ENCODE results near the gene CAND2. TPM values are rescaled to one million over a fixed set of nuclear protein-coding genes. Genes with fewer than 3 reads are reported as not detected.

CAND2 gene
- polyA plus RNA-seq, 1 of the 3 experiments (the other 2 are of a cell fraction), result 1.5 TPM

- no peaks in the 10 kb centered on the region for H3K9me2 ChIP-seq
- H3K4me1 ChIP-seq (ENCODE audit: control insufficient read depth in 1 of 2, insufficient read depth in 2 of 2, low read depth in 1 of 2, low read length in 1 of 2), result peaks cover 0 to 12% of the 10 kb centered on the region in 2 experiments; a peak in 1 of 4 replicates
- no peaks in the 10 kb centered on the region for H4K20me1 ChIP-seq (ENCODE audit: insufficient read depth)
- DNase-seq, result no peak
- no peak for TF ChIP-seq EZH2phosphoT487 (IDR thresholded peaks at IDR 0.05; ENCODE audit: borderline replicate concordance, low read depth)
- TF ChIP-seq REST (IDR thresholded peaks at IDR 0.05; ENCODE audit: low read depth, low read length), result no peak
- no peak for TF ChIP-seq TAF1 (IDR thresholded peaks at IDR 0.05; ENCODE audit: borderline replicate concordance, low read depth, low read length)
- no peak for TF ChIP-seq RXRA (IDR thresholded peaks at IDR 0.05; ENCODE audit: borderline replicate concordance, low read depth)
- TF ChIP-seq MXI1 (IDR thresholded peaks at IDR 0.05; ENCODE audit: low read depth, low read length), result no peak
- TF ChIP-seq FOXJ3 (CRISPR knock-in tag; IDR thresholded peaks at IDR 0.05), result no peak
- TF ChIP-seq EP300 (IDR thresholded peaks at IDR 0.05; ENCODE audit: borderline replicate concordance in 1 of 2, low read depth in 1 of 2, low read length in 1 of 2), result no peak
- TF ChIP-seq, protein P1, sequence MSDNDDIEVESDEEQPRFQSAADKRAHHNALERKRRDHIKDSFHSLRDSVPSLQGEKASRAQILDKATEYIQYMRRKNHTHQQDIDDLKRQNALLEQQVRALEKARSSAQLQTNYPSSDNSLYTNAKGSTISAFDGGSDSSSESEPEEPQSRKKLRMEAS (IDR thresholded peaks at IDR 0.05; ENCODE audit: low read depth), result no peak
- no peak for TF ChIP-seq MEF2A (IDR thresholded peaks at IDR 0.05; ENCODE audit: borderline replicate concordance, low read depth)
- TF ChIP-seq CHD2 (IDR thresholded peaks at IDR 0.05; ENCODE audit: low read length, partially characterized antibody), result no peak
- TF ChIP-seq, protein P2, sequence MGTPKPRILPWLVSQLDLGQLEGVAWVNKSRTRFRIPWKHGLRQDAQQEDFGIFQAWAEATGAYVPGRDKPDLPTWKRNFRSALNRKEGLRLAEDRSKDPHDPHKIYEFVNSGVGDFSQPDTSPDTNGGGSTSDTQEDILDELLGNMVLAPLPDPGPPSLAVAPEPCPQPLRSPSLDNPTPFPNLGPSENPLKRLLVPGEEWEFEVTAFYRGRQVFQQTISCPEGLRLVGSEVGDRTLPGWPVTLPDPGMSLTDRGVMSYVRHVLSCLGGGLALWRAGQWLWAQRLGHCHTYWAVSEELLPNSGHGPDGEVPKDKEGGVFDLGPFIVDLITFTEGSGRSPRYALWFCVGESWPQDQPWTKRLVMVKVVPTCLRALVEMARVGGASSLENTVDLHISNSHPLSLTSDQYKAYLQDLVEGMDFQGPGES (IDR thresholded peaks at IDR 0.05; ENCODE audit: low read depth, low read length), result no peak
- no peak for TF ChIP-seq SMC3 (IDR thresholded peaks at IDR 0.05; ENCODE audit: low read depth, low read length)
- TF ChIP-seq NFIC (IDR thresholded peaks at IDR 0.05; ENCODE audit: borderline replicate concordance), result no peak
- TF ChIP-seq SIN3A (IDR thresholded peaks at IDR 0.05; ENCODE audit: borderline replicate concordance, low read depth, low read length), result no peak
- TF ChIP-seq, protein P3, sequence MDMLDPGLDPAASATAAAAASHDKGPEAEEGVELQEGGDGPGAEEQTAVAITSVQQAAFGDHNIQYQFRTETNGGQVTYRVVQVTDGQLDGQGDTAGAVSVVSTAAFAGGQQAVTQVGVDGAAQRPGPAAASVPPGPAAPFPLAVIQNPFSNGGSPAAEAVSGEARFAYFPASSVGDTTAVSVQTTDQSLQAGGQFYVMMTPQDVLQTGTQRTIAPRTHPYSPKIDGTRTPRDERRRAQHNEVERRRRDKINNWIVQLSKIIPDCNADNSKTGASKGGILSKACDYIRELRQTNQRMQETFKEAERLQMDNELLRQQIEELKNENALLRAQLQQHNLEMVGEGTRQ (IDR thresholded peaks at IDR 0.05; ENCODE audit: borderline replicate concordance, low read depth, low read length), result no peak
- no peak for TF ChIP-seq GABPA (IDR thresholded peaks at IDR 0.05; ENCODE audit: low read depth)
- no peak for TF ChIP-seq NRF1 (IDR thresholded peaks at IDR 0.05; ENCODE audit: low read depth, low read length)
- no peak for TF ChIP-seq POLR2AphosphoS5 (IDR thresholded peaks at IDR 0.05; ENCODE audit: low read depth, low read length)
- H3K79me2 ChIP-seq (ENCODE audit: insufficient read depth), result no peaks in the 10 kb centered on the region
- no peak overlapping the region for H3K27ac ChIP-seq (ENCODE audit: low read depth in 2 of 2, low read length in 1 of 2)
- no peak overlapping the region for H3K4me2 ChIP-seq
- 74% methylated on average over 6 of the region's 9 CpGs for whole genome bisulfite sequencing (ENCODE audit: low lambda C conversion rate)
- H3K9me3 ChIP-seq, result no peaks in the 10 kb centered on the region
- H3F3A ChIP-seq (replicated peaks; ENCODE audit: insufficient read depth), result no peaks in the 10 kb centered on the region
- no peak overlapping the region for H3K9ac ChIP-seq
- CTCF ChIA-PET, result interaction anchor here (1.2 to 13.3 kb wide), 3 partner anchors 9 to 113 kb away, joined by 3 to 150 read pairs (median 8); no protein-coding TSS in a partner anchor
- H2AFZ ChIP-seq (ENCODE audit: low read depth), result no peak overlapping the region
- H3K4me3 ChIP-seq (ENCODE audit: low read depth in 2 of 2, low read length in 1 of 2), result no peak overlapping the region
- H3K36me3 ChIP-seq (replicated peaks in 1 of 2; ENCODE audit: control insufficient read depth in 1 of 2, insufficient read depth in 2 of 2, low read length in 1 of 2), result no peaks in the 10 kb centered on the region
- no peaks in the 10 kb centered on the region for H3K27me3 ChIP-seq (ENCODE audit: insufficient read depth)
- POLR2A ChIA-PET, result no interaction called here
Observed at GRCh38 chr3:12870942-12871341, 74.5 kb downstream of the CAND2 start.
